Measurements from ENCODE around the gene SARDH.

GRCh38 chr9:133614678-133615077, 123.5 kb downstream of the SARDH start:
- TF ChIP-seq CTCF (IDR thresholded peaks at IDR 0.05) (no peak), POLR2A (IDR thresholded peaks at IDR 0.05) (no peak), EP300 (IDR thresholded peaks at IDR 0.05) (no peak)
